Loucy (cell line): ENCODE results near the gene RANGRF.

Experiments used
- CTCF ChIP-seq: fragments of 200-600 bp; sonication (generic); conservative IDR thresholded peaks from 2 replicates; pipeline ENCODE4 v1.5.1; 2014; ENCODE audit warnings: mild to moderate bottlenecking, antibody characterized with exemption, low read length
- EZH2phosphoT487 ChIP-seq: fragments of 200-600 bp; IDR thresholded peaks from 2 replicates; pipeline ENCODE4 v1.6.1; 2018; ENCODE audit warnings: antibody characterized with exemption, mild to moderate bottlenecking, moderate library complexity, borderline replicate concordance

GRCh38 chr17:8311131-8311790 lies 22.8 kb downstream of the RANGRF start:
- no peak for TF ChIP-seq CTCF
- TF ChIP-seq EZH2phosphoT487, result no peak
